Measurements from ENCODE around the gene UQCRHL.
"Not testable (repeated sequence)": the region's sequence is repeated elsewhere in the genome, so short reads cannot be mapped to it uniquely, and the experiment has no call there.

The UQCRHL gene

GRCh38 chr1:15807549-15807948 is at the start of gene UQCRHL:
UQCRHL (minus strand) TSS chr1:15807649; CDS start chr1:15807649, 0 bp downstream.
- not testable (repeated sequence) for DNase-seq (ENCODE audit: low read depth)

GRCh38 chr1:15856888-15857287 is 49.4 kb upstream of the UQCRHL start:
- DNase-seq (ENCODE audit: low read depth), result no peak

GRCh38 chr1:15852828-15853302 is 45.4 kb upstream of the UQCRHL start:
- no peak for DNase-seq (ENCODE audit: low read depth)

- DNase-seq (ENCODE audit: low read depth), result no peak
Observed at GRCh38 chr1:15852036-15852827, 44.8 kb upstream of the UQCRHL start.

- no peak for DNase-seq (ENCODE audit: low read depth)
Observed at GRCh38 chr1:15851210-15852035, 44.0 kb upstream of the UQCRHL start.

- no peak for DNase-seq (ENCODE audit: low read depth)
Observed at GRCh38 chr1:15850471-15851001, 43.1 kb upstream of the UQCRHL start.

GRCh38 chr1:15849775-15850324 is 42.4 kb upstream of the UQCRHL start:
- DNase-seq (ENCODE audit: low read depth), result no peak

GRCh38 chr1:15848929-15849774 is 41.7 kb upstream of the UQCRHL start:
- DNase-seq (ENCODE audit: low read depth), result no peak

- no peak for DNase-seq (ENCODE audit: low read depth)
Observed at GRCh38 chr1:15848143-15848928, 40.9 kb upstream of the UQCRHL start.

GRCh38 chr1:15847893-15848142 is 40.4 kb upstream of the UQCRHL start:
- DNase-seq (ENCODE audit: low read depth), result no peak

GRCh38 chr1:15847100-15847892 is 39.8 kb upstream of the UQCRHL start, which contains the start of gene SPEN:
SPEN (plus strand) TSS chr1:15847707; CDS start chr1:15848068, 361 bp downstream.
- DNase-seq (ENCODE audit: low read depth), result peak; percentile 99

GRCh38 chr1:15846056-15846455 is 38.6 kb upstream of the UQCRHL start:
- not testable (repeated sequence) for DNase-seq (ENCODE audit: low read depth)

- no peak for DNase-seq (ENCODE audit: low read depth)
Observed at GRCh38 chr1:15843826-15844572, 36.5 kb upstream of the UQCRHL start.

GRCh38 chr1:15838721-15839120 is 31.3 kb upstream of the UQCRHL start:
- no peak for DNase-seq (ENCODE audit: low read depth)

GRCh38 chr1:15837931-15838330 is 30.5 kb upstream of the UQCRHL start:
- no peak for DNase-seq (ENCODE audit: low read depth)

- peak; percentile 58 for DNase-seq (ENCODE audit: low read depth)
Observed at GRCh38 chr1:15836772-15837669, 29.6 kb upstream of the UQCRHL start.

- DNase-seq (ENCODE audit: low read depth), result not testable (repeated sequence)
Observed at GRCh38 chr1:15836511-15836771, 29.0 kb upstream of the UQCRHL start.

- DNase-seq (ENCODE audit: low read depth), result peak; percentile 99
Observed at GRCh38 chr1:15835741-15836510, 28.5 kb upstream of the UQCRHL start.

Data from stimulated activated CD8-positive, alpha-beta memory T cell treated with anti-CD3 and anti-CD28 coated beads, Interleukin-12 subunit alpha, Interleukin-12 subunit beta, amount 100 ng/mL, for 4 hours (primary cell).